OCI-LY1 (cell line): ENCODE data around the gene CCL2.

ENCODE experiments used
- CTCF ChIP-seq: fragments of 200-600 bp; sonication (generic), shearing (Covaris generic); IDR thresholded peaks from 2 replicates; pipeline ENCODE4 v1.5.1; 2017; ENCODE audit warnings: mild to moderate bottlenecking, antibody characterized with exemption, low read length, moderate library complexity, mixed read lengths
- EZH2 ChIP-seq: fragments of 200-600 bp; sonication (generic), shearing (Covaris generic); IDR thresholded peaks from 2 replicates; pipeline ENCODE4 v1.8.0; 2017; ENCODE audit warnings: borderline replicate concordance, mixed run types, mild to moderate bottlenecking, antibody characterized with exemption, low read length, moderate library complexity, mixed read lengths

DNA sequence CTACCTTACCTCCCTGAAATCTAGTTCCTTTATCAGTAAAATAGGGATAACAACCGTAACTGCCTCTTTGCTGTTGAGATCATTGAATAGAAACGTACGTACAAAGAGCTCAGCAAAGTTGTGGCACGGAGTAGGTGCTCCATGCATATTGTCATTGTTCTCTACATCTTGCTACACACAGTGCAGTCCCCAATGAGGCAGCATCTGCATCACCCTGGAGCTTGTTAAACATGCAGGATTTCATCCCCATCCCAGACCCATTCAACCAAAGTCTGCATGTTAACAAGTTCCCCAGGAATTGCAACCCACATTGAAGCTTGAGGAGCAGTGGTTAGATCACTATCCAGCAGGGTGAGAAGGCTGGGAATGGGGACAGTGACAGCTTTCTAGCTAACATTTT, 33.7 kb upstream of the CCL2 start:
- TF ChIP-seq CTCF (no peak), EZH2 (no peak)
